Activated effector memory CD4-positive, alpha-beta T cell treated with anti-CD3 and anti-CD28 coated beads, Interleukin-2, amount 50 U/mL, for 16 hours (primary cell): ENCODE data around the gene RAB15.

Source experiments
- DNase-seq: peaks from one replicate; pipeline ENCODE4 v3.0.0-alpha.2; 2020

RAB15 gene

GRCh38 chr14:64971943-64972791 is at the start of gene RAB15:
RAB15 (minus strand) TSS chr14:64972336; CDS start chr14:64972076, 260 bp downstream.
- DNase-seq: peak; percentile 77

GRCh38 chr14:65019944-65020566 is 47.9 kb upstream of the RAB15 start:
- DNase-seq: no peak

- DNase-seq: no peak
Observed at GRCh38 chr14:65016471-65016870, 44.3 kb upstream of the RAB15 start.

GRCh38 chr14:65015391-65015790 is 43.3 kb upstream of the RAB15 start:
- no peak for DNase-seq

GRCh38 chr14:65012353-65012752 is 40.2 kb upstream of the RAB15 start:
- no peak for DNase-seq

- DNase-seq: no peak
Observed at GRCh38 chr14:65011538-65011937, 39.4 kb upstream of the RAB15 start.

- no peak for DNase-seq
Observed at GRCh38 chr14:65010211-65010931, 38.2 kb upstream of the RAB15 start.

GRCh38 chr14:65007202-65007601 is 35.1 kb upstream of the RAB15 start:
- DNase-seq: no peak

- no peak for DNase-seq
Observed at GRCh38 chr14:65006261-65006721, 34.2 kb upstream of the RAB15 start.

GRCh38 chr14:65003394-65003793 is 31.3 kb upstream of the RAB15 start:
- DNase-seq: no peak

- no peak for DNase-seq
Observed at GRCh38 chr14:65002586-65003210, 30.6 kb upstream of the RAB15 start.

GRCh38 chr14:65001723-65002122 is 29.6 kb upstream of the RAB15 start:
- DNase-seq: no peak

GRCh38 chr14:65000898-65001591 is 28.9 kb upstream of the RAB15 start:
- DNase-seq: no peak

GRCh38 chr14:64998455-64998931 is 26.4 kb upstream of the RAB15 start:
- DNase-seq: no peak

- no peak for DNase-seq
Observed at GRCh38 chr14:64997108-64997794, 25.1 kb upstream of the RAB15 start.

GRCh38 chr14:64995291-64995690 is 23.2 kb upstream of the RAB15 start:
- no peak for DNase-seq

- DNase-seq: no peak
Observed at GRCh38 chr14:64994540-64994939, 22.4 kb upstream of the RAB15 start.

- no peak for DNase-seq
Observed at GRCh38 chr14:64993266-64993930, 21.3 kb upstream of the RAB15 start.

GRCh38 chr14:64992328-64992885 is 20.3 kb upstream of the RAB15 start:
- DNase-seq: no peak

GRCh38 chr14:64990939-64991338 is 18.8 kb upstream of the RAB15 start:
- DNase-seq: no peak

GRCh38 chr14:64990296-64990695 is 18.2 kb upstream of the RAB15 start:
- DNase-seq: no peak
